Effector memory CD4-positive, alpha-beta T cell (primary cell): ENCODE data around the gene ZNF407.

Experiments
- DNase-seq, 3 donors: peaks; one replicate each; pipeline ENCODE4 v3.0.0-alpha.2; 2020
- H3K27ac ChIP-seq: 2 replicates; pipeline ENCODE4 v1.7.0; 2013; ENCODE audit warnings: mild to moderate bottlenecking, low read length, moderate library complexity; ENCODE audit not compliant: insufficient read depth, poor library complexity, severe bottlenecking
- H3K27me3 ChIP-seq: replicated peaks from 2 replicates; pipeline ENCODE4 v1.7.0; 2013; ENCODE audit warnings: mild to moderate bottlenecking, low read length; ENCODE audit not compliant: insufficient read depth, control insufficient read depth, poor library complexity, severe bottlenecking
- H3K36me3 ChIP-seq: 2 replicates; pipeline ENCODE4 v1.7.0; 2013; ENCODE audit warnings: mild to moderate bottlenecking, low read length, moderate library complexity; ENCODE audit not compliant: control insufficient read depth, insufficient read depth
- H3K4me1 ChIP-seq: 2 replicates; pipeline ENCODE4 v1.7.0; 2013; ENCODE audit warnings: low read length, mild to moderate bottlenecking; ENCODE audit not compliant: control insufficient read depth, insufficient read depth, poor library complexity, severe bottlenecking
- H3K4me3 ChIP-seq: 2 replicates; pipeline ENCODE4 v1.7.0; 2013; ENCODE audit warnings: low read length, low read depth, mild to moderate bottlenecking; ENCODE audit not compliant: insufficient read depth, poor library complexity, severe bottlenecking
- H3K9me3 ChIP-seq: 2 replicates; pipeline ENCODE4 v1.7.0; 2013; ENCODE audit warnings: mild to moderate bottlenecking, low read length, moderate library complexity; ENCODE audit not compliant: control insufficient read depth

Gene ZNF407

GRCh38 chr18:74661008-74661407 is 63.3 kb downstream of the ZNF407 start:
- Histone ChIP-seq H3K4me3 (no peak overlapping the region), H3K9me3 (no peaks in the 10 kb centered on the region), H3K27ac (no peak overlapping the region), H3K27me3 (no peaks in the 10 kb centered on the region), H3K4me1 (no peaks in the 10 kb centered on the region), H3K36me3 (no peaks in the 10 kb centered on the region)
- no peak for DNase-seq

- H3K36me3 ChIP-seq = no peaks in the 10 kb centered on the region
- no peaks in the 10 kb centered on the region for H3K9me3 ChIP-seq
- no peak overlapping the region for H3K4me3 ChIP-seq
- DNase-seq = no peak
- H3K4me1 ChIP-seq = no peaks in the 10 kb centered on the region
- no peaks in the 10 kb centered on the region for H3K27me3 ChIP-seq
- no peak overlapping the region for H3K27ac ChIP-seq
Observed at GRCh38 chr18:74661691-74662090, 64.0 kb downstream of the ZNF407 start.

- Histone ChIP-seq H3K27ac (no peak overlapping the region), H3K4me3 (no peak overlapping the region), H3K27me3 (no peaks in the 10 kb centered on the region), H3K36me3 (no peaks in the 10 kb centered on the region), H3K9me3 (no peaks in the 10 kb centered on the region), H3K4me1 (no peaks in the 10 kb centered on the region)
- DNase-seq = no peak
Observed at GRCh38 chr18:74662622-74663021, 65.0 kb downstream of the ZNF407 start.

- no peaks in the 10 kb centered on the region for H3K4me1 ChIP-seq
- peaks cover 3% of the 10 kb centered on the region for H3K36me3 ChIP-seq
- DNase-seq = no peak
- no peak overlapping the region for H3K4me3 ChIP-seq
- H3K27me3 ChIP-seq = no peaks in the 10 kb centered on the region
- no peak overlapping the region for H3K27ac ChIP-seq
- H3K9me3 ChIP-seq = no peaks in the 10 kb centered on the region
Observed at GRCh38 chr18:74665346-74665745, 67.7 kb downstream of the ZNF407 start.

DNA sequence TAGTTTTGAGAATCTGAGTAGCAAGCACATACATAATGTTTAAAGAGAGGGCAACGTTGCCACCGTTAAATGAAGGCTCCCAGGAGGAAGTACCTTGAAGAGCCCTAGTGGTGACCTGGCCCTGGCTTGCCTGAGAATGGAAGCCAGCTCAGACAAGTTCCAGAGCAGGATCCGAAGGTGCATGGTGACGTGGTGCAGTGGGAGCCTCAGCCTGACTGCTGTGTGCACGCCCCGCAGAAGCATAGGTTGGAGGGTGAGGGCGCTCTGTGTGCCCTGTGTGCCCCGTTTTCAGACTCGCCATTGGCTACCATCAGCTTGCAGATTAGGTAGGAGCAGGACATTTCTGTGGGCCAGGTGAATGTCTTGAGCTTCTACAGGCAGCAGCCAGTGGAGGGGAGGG is 68.2 kb downstream of the ZNF407 start:
- Histone ChIP-seq H3K4me3 (no peak overlapping the region), H3K36me3 (peaks cover 3% of the 10 kb centered on the region), H3K9me3 (no peaks in the 10 kb centered on the region), H3K27ac (no peak overlapping the region), H3K27me3 (no peaks in the 10 kb centered on the region), H3K4me1 (no peaks in the 10 kb centered on the region)
- DNase-seq = no peak

DNA sequence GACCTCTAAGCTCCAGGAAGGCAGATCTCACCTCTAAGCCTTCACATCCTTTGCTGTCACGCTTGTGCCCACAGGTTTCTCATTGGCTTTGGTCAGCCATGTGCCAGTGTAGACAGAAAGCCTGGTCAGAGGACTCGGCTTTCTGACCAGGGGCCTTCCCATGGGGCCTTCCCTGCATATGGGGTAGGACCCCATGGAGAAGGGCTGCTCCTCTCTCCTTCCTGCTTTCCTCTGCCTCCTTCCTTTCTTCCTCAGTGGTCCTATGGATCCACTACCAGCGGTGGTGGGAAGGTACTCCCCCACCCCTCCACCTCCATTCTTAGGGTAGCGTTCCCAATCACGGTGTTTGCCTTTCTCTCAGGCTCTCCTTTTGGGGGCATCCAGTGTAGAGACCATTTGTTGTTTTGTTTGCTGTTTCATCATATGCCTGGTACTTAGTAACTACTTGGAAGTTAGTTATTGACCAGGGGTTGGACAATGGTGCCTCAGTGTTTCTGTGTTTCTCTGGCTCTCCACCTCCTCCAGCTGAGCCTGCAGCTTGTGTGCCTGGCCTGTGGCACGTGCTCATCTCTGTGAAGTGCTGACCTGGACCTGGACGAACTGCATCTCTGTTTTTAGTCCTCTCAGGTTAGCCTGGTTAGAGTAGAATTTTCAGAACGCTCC is 71.6 kb downstream of the ZNF407 start:
- H3K4me1 ChIP-seq = no peaks in the 10 kb centered on the region
- H3K9me3 ChIP-seq = no peaks in the 10 kb centered on the region
- no peak overlapping the region for H3K4me3 ChIP-seq
- peaks cover 3% of the 10 kb centered on the region for H3K36me3 ChIP-seq
- H3K27ac ChIP-seq = no peak overlapping the region
- H3K27me3 ChIP-seq = no peaks in the 10 kb centered on the region
- no peak for DNase-seq

DNA sequence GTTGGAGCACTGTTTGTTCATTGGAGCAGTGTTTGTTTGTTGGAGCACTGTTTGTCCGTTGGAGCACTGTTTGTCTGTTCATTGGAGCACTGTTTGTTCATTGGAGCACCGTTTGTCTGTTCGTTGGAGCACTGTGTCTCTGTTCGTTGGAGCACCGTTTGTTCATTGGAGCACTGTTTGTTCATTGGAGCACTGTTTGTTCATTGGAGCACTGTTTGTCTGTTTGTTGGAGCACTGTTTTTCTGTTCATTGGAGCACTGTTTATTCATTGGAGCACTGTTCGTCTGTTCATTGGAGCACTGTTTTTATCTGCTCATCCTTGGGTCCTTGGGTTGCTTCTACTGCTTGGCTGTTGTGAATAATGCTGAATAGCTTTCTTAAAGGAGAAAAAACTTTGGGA is 74.7 kb downstream of the ZNF407 start:
- Histone ChIP-seq H3K9me3 (no peaks in the 10 kb centered on the region), H3K27ac (no peak overlapping the region), H3K36me3 (peaks cover 3% of the 10 kb centered on the region), H3K4me1 (no peaks in the 10 kb centered on the region), H3K4me3 (no peak overlapping the region), H3K27me3 (no peaks in the 10 kb centered on the region)
- DNase-seq = no peak

DNA sequence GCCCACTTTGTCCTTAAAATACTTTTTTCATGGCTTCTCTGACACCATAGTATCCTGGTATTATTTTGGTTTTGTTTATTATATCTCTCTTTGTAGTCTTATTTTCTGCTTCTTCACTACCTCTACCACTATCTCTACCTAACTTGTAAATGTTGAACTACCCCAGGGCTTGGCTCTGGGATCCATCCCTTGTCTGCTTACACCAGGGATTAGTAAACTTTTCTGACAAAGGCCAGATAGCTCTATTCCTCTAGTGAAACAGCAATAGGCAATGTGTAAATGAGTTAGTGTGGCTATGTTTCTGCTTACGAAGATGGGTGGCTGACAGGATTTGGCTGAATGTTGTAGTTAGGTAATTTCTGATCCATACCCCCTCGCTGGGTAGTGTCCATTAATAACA is 76.8 kb downstream of the ZNF407 start:
- Histone ChIP-seq H3K4me3 (no peak overlapping the region), H3K27me3 (no peaks in the 10 kb centered on the region), H3K36me3 (no peaks in the 10 kb centered on the region), H3K9me3 (no peaks in the 10 kb centered on the region), H3K4me1 (no peaks in the 10 kb centered on the region), H3K27ac (no peak overlapping the region)
- DNase-seq = no peak

DNA sequence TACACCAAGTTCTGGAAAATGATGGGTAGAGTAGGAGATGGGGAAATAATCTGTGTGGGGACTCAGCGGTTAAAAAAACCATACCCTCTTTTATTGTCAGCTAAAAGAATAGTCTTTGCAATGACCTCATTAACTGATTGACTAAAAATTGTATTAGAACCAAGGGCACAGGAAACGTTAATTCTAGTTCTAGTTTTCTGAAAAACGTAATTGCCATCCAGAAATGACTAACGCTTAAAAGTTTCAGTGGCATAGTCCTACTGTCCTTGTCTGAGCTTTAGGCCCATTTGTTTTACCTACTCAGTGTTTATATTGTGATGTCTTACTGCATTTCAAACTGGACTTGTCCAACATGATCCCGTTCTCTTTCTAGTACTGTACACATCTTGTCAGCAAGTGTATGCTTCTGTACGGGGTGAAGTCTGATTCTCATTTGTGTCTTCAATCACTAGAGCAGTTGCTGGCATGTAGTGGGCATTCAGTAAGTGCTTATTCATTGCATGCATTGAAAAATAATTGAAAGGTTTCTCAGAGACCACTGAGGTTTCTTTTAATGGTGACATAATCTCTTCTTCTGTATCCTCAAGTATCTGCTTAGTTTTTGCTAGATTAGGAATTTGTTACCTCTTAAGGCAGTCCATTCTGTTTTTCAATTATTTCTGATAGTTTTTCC is 81.5 kb downstream of the ZNF407 start:
- H3K27me3 ChIP-seq = no peaks in the 10 kb centered on the region

GRCh38 chr18:74679679-74680076 is 82.0 kb downstream of the ZNF407 start:
- DNase-seq = no peak

More for the DNA sequence above, 81.5 kb downstream of the ZNF407 start:
- H3K4me1 ChIP-seq = no peaks in the 10 kb centered on the region
- no peak overlapping the region for H3K27ac ChIP-seq
- no peak for DNase-seq
- no peaks in the 10 kb centered on the region for H3K9me3 ChIP-seq
- no peak overlapping the region for H3K4me3 ChIP-seq
- H3K36me3 ChIP-seq = no peaks in the 10 kb centered on the region

More at GRCh38 chr18:74679679-74680076, 82.0 kb downstream of the ZNF407 start:
- no peak overlapping the region for H3K27ac ChIP-seq
- H3K27me3 ChIP-seq = no peaks in the 10 kb centered on the region
- no peaks in the 10 kb centered on the region for H3K36me3 ChIP-seq
- H3K4me1 ChIP-seq = no peaks in the 10 kb centered on the region
- H3K4me3 ChIP-seq = no peak overlapping the region
- no peaks in the 10 kb centered on the region for H3K9me3 ChIP-seq
